NCI-H2029 (cell line): Measurements from ENCODE around the gene NAALADL2.
"Not testable (repeated sequence)": the region's sequence is repeated elsewhere in the genome, so short reads cannot be mapped to it uniquely, and the experiment has no call there.

Experiments used
- DNase-seq: peaks from one replicate; lab custom pipeline; 2025; lab: John Stamatoyannopoulos, UW

The NAALADL2 gene

DNA sequence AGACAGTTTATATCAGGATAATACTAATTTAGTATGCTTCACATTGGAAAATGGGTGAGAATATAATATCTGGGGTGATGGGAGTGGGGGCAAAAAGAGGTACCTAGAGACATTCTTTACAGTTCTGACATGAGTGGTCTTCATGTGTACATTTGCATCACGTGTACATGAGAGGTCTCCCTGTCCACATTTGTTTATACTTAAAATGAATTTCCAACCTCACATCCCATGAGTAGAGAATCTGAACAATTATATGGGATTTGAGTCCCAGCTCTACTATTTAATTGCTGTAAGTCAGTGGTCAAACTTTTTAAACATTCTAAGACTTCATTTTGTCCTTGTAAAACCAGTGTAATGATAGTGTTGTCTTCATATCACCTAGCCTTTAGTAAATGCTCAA, 408.4 kb downstream of the NAALADL2 start:
- no peak for DNase-seq

DNA sequence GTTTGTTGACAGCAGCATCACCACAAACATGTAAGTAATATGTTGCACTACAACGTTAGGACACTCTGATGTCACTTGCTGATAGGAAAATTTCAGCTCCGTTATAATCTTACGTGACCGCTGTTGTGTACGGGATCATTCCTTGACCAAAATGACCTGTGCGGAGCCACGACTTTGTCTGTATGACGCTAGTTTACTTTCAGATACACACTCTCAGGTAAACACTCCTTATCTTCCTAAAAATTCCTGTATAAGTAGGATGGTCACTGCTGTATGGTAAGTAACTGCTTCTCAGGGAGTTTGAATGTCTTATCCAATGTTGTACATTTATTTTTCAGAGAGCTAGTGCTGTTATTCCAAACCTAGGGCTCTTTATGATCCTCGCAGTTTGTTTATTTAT, 410.3 kb downstream of the NAALADL2 start:
- DNase-seq, result peak; percentile 28

- peak; percentile 43 for DNase-seq
These were observed 411.2 kb downstream of the NAALADL2 start for GRCh38 chr3:175270198-175270837.

GRCh38 chr3:175270866-175271265, 411.7 kb downstream of the NAALADL2 start:
- DNase-seq, result no peak

DNA sequence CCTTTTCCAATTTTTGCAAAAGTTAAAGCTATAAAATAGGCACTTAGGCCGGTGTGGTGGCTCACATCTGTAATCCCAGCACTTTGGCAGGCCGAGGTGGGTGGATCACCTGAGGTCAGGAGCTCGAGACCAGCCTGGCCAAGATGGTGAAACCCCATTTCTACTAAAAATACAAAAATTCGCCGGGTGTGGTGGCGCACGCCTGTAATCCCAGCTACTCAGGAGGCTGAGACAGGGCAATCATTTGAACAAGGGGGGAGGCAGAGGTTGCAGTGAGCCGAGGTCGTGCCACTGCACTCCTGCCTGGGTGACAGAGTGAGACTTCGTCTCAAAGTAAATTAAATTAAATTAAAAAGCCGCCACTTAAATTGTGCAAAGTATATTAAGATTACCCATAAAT, 412.3 kb downstream of the NAALADL2 start:
- DNase-seq, result not testable (repeated sequence)

- no peak for DNase-seq
These were observed 413.3 kb downstream of the NAALADL2 start for GRCh38 chr3:175272392-175272791.

DNA sequence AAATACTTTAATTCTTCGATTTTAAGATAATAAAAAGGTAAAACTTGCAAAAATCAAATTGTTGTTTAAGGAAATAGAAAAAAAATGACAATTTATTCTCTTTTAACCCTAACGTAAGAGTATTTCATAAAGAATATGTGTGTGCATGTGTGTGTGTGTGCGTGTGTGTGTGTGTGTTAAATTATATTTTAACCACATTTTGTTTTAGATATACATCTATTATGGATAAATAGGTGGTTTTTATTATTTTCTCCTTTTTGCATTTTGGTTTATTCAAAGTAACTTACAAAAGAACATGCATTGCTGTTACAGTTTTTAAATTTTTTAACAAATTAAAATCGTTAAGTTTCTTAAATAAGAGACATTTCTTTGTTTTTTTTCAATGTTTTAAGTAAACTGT, 414.4 kb downstream of the NAALADL2 start:
- no peak for DNase-seq

- DNase-seq, result peak; percentile 87
These were observed 414.9 kb downstream of the NAALADL2 start for GRCh38 chr3:175274056-175274455.

GRCh38 chr3:175274474-175275218, 415.5 kb downstream of the NAALADL2 start:
- no peak for DNase-seq

DNA sequence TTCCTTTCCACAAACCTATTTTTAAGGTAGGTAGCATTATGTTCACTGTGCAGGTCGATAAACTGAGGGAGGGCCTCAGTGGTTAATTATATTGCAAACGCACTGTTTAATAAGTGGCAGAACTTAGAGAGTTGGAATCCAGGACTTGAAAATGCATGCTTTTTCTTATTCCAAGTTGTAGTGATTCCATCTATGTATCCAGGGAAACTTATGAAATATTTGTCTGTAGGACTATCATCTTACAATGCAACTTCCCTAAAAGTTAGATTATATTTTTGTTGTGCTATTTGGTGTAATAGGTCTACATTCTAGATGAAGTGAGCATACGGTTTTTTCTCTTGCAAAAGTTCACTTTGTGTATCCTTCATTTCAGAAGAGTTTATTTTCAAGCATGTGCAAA, 419.5 kb downstream of the NAALADL2 start:
- no peak for DNase-seq

- no peak for DNase-seq
These were observed 420.3 kb downstream of the NAALADL2 start for GRCh38 chr3:175279457-175279856.

DNA sequence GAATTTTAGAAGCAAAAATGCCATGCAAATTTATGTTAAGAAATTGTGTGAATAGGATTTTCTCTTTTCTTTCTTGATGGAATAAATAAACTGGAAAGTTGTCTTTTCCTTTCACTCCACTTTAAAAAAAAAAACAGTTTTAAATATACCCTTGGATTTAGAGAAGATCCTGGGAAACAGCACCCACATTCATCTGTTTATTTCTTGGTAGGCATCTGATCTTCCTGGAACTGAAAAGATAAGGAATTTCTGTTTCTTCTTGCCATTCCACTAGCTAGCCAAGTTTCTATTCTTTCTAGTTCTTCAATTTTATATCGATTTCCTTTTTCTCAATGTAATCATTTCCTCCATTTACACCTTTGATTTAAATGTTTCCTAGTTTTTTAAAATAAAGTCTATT, 420.8 kb downstream of the NAALADL2 start:
- no peak for DNase-seq

DNA sequence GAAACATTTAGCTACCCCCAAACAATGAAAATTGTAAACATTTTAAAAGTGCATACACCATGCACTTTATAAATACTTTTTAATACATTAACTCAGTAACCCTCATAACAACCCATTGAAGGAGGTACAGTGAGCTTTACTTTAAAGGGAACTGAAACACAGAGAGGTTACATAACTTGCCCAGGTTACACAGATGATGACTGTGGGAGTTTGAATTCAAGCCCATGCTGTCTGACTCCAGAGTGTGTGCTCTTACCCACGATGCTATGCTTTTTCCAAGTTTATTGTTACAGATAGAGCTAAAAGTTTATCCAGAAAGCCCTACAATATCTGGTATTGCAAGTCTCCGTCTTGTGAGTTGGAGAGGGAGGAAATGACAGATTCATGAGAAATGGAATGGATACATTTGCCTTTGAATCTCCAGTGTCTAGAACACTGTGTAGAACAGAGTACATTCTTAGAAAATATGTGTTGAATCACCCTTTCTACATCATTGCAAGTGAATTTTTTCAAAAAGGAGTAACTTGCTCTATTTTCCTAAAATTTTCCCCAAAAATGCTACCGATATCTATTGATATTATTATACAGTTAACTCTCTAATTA, 428.3 kb downstream of the NAALADL2 start:
- no peak for DNase-seq

DNA sequence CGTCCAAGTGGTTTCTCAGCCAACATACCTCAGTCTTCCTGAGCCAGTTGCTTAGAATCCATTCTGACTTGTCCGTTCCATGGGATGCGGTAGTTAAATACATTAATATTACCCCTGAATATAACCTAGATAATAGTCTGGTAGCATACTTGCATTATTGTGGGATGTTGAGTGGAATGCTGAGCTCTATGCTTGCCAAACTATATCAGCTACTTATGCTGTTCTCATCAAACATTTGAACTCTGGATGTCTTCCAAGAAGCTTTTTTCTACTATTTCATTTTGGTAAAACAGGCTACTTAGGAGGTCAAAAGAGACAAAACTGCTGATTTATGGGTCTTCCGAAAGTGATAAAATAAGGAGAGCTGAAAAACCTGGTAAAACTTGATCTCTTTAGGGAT, 429.5 kb downstream of the NAALADL2 start:
- DNase-seq, result no peak

DNA sequence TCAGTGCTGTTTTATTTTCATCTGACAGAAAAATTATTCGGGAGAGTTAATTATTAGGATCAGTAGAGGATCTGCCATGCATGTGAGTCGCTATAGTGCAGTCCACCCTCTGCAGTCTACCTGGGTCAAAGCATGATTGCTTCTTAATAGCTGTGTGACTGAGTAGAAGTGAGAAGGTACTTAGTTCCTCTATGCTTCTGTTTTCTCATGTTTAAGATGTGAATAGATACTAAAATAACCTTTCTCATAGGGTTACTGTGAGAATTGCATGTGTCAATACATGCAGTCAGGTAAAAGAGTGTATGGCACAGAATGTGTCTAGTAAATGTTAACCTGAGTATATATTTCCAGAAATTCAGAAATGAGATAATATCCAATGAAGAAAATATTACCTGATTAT, 435.7 kb downstream of the NAALADL2 start:
- DNase-seq, result no peak

GRCh38 chr3:175295248-175296130, 436.4 kb downstream of the NAALADL2 start:
- no peak for DNase-seq

- DNase-seq, result no peak
These were observed 438.1 kb downstream of the NAALADL2 start for GRCh38 chr3:175297216-175297615.

DNA sequence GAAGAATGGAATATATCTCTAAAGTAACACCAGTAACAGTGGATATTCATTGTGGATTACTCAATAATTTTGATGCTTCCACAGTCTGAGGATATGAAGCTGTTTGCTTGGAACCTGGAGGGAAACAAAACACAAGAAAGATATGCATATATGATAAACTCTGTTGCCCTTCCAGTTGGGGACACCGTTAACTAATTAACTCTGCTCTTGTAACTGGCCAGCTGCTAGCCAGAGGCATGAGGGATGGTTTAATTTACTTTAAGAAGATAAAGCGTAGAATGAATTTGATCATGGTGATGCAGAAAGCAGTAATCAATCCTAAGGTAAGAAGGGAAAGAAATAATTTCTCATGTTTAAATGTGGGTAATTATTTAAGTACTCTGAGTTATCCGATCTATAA, 442.6 kb downstream of the NAALADL2 start:
- DNase-seq, result no peak

GRCh38 chr3:175304404-175304803, 445.3 kb downstream of the NAALADL2 start:
- no peak for DNase-seq

DNA sequence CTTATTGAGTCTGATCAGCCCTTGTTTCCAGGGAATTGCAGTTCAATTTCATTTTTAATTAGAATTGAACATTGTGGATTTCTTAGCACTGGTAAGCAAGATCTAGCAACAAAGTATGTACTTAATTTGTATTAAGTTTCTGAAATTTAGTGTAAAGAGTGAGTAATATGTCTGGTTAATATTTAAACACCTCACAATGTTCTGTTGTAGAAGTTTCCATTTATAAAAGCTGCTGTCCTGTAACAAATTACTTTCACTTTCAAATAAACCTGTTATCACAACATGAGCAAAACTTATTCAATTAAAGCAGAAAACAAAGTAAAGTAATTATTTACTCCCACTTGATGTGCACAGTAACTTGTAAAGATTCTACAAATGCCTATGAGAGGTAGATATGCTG, 448.5 kb downstream of the NAALADL2 start:
- no peak for DNase-seq

- no peak for DNase-seq
These were observed 449.0 kb downstream of the NAALADL2 start for GRCh38 chr3:175308097-175308496.

DNA sequence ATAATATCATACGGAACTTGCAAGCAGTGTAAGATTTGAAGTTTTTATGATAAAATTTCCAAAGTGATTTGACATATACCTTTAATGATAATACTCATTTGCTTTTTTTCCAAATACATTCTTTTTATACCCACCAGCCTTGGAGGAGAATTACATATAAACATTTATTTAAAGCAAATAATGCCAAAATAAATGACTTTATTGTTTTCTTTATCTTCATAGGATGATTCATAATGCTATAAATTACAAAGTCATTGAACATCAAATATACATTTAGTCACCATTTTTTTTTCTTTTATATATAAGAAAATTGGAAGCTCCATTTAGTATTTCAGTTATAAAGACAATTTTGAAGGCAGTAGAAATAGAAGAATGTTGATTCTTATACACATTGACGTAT, 450.9 kb downstream of the NAALADL2 start:
- no peak for DNase-seq
